Spleen (tissue), 11 donors: ENCODE data around the gene MASP2. TPM values are rescaled to one million over a fixed set of nuclear protein-coding genes. Genes with fewer than 3 reads are reported as not detected.
"Not testable (repeated sequence)": the region's sequence is repeated elsewhere in the genome, so short reads cannot be mapped to it uniquely, and the experiment has no call there.

Experiments
- DNase-seq: peaks from one replicate; pipeline ENCODE4 v3.0.0-alpha.2; 2020
- H3K27ac ChIP-seq, 8 donors: fragments of 200-600 bp; sonication (generic) in 7 of 8; 1 replicate in 4 of 8; 2 replicates in 4 of 8; pipeline versions ENCODE4 v1.5.0 to v1.8.0; 2016 to 2021; ENCODE audit warnings: inconsistent platforms in 4 of 8, mild to moderate bottlenecking in 4 of 8, moderate library complexity in 1 of 8
- H3K27me3 ChIP-seq, 7 donors: fragments of 200-600 bp; sonication (generic) in 6 of 7; replicated peaks in 1 of 7; 1 replicate in 4 of 7; 2 replicates in 3 of 7; pipeline versions ENCODE4 v1.5.0 to v1.8.0; 2016 to 2021; ENCODE audit warnings: inconsistent platforms in 3 of 7, mild to moderate bottlenecking in 1 of 7
- H3K36me3 ChIP-seq, 6 donors: fragments of 200-600 bp; sonication (generic) in 5 of 6; 1 replicate in 4 of 6; 2 replicates in 2 of 6; pipeline versions ENCODE4 v1.5.0 to v1.8.0; 2016 to 2021; ENCODE audit warnings: inconsistent platforms in 2 of 6
- H3K4me1 ChIP-seq, 6 donors: fragments of 200-600 bp; sonication (generic) in 5 of 6; 1 replicate in 3 of 6; 2 replicates in 3 of 6; pipeline versions ENCODE4 v1.5.0 to v1.8.0; 2016 to 2021; ENCODE audit warnings: inconsistent platforms in 3 of 6
- H3K4me3 ChIP-seq, 8 donors: fragments of 200-600 bp; sonication (generic) in 7 of 8; 1 replicate in 4 of 8; 2 replicates in 4 of 8; pipeline versions ENCODE4 v1.5.0 to v1.8.0; 2016 to 2021; ENCODE audit warnings: inconsistent platforms in 4 of 8, mild to moderate bottlenecking in 4 of 8, moderate library complexity in 2 of 8
- H3K9me3 ChIP-seq, 8 donors: fragments of 200-600 bp; sonication (generic) in 7 of 8; 1 replicate in 4 of 8; 2 replicates in 4 of 8; pipeline versions ENCODE4 v1.5.0 to v1.8.0; 2016 to 2021; ENCODE audit warnings: inconsistent platforms in 4 of 8
- POLR2A ChIP-seq, 3 donors: fragments of 450-650 bp; IDR thresholded peaks; one replicate each; pipeline ENCODE4 v1.5.1; 2017; ENCODE audit warnings: antibody characterized with exemption in 3 of 3, mild to moderate bottlenecking in 1 of 3
- POLR2AphosphoS5 ChIP-seq, 3 donors: sonication (generic); formaldehyde crosslinking; IDR thresholded peaks; one replicate each; pipeline ENCODE4 v1.5.1; 2017; ENCODE audit warnings: antibody characterized with exemption in 3 of 3
- WGBS, 5 donors: extraction: QIAGEN DNeasy Blood & Tissue Kit in 3 of 5; methylation state at CpG; one replicate each; pipeline versions ENCODE4 v1.1.5 to v1.1.7; 2013 to 2018; 5-methylcytosine and 5-hydroxymethylcytosine counted together
- intact Hi-C: fragments of 100-400 bp; cut with DNase I; formaldehyde crosslinking; loops from one replicate; pipeline ENCODE4 v1.15.0; 2023; ENCODE audit warnings: low total_unique reads
- polyA plus RNA-seq, 3 donors: library from polyadenylated mRNA; stranded (reverse); fragments of 200-250 nt; gene quantifications; one replicate each; pipeline ENCODE4 v1.2.1, GENCODE V29; 2013
- total RNA-seq, 7 donors: library from RNA; depleted of rRNA in 3 of 7; stranded (reverse); fragments of >200 nt in 3 of 7; fragmentation: NEBNext Ultra II Directional in 4 of 7; extraction: Animal tissue kit (Norgen Biotek cat#: 25700) in 4 of 7; gene quantifications; one replicate each; pipeline versions ENCODE4 v1.1.0 to v1.2.1, GENCODE V29; 2016 to 2021
- TF ChIP-seq, protein P1 (sequence below), 11 experiments: fragments of 200-600 bp in 7 of 11; fragments of 450-650 bp in 4 of 11; sonication (generic) in 4 of 11; IDR thresholded peaks in 8 of 11; conservative IDR thresholded peaks in 3 of 11; 1 replicate in 7 of 11; 2 replicates in 4 of 11; pipeline versions ENCODE4 v1.4.0 to v1.8.0; 2016 to 2021; ENCODE audit warnings: antibody characterized with exemption in 11 of 11, inconsistent platforms in 4 of 11, mild to moderate bottlenecking in 1 of 11
- donor health status: healthy with polysubstance abuse.
- donor health status: DM: no; HTN: no; CAD: no; lungs with moderate emphysema.
- donor health status: DM: no; HTN: no; CAD: no.
- donor health status: Bipolar disorder and iron deficiency.
- donor health status: healthy.
- donor health status: DM: no; HTN: no; CAD: no.
- donor health status: DM: yes; HTN: yes; CAD: no.

MASP2 gene
- total and polyA plus RNA-seq, 10 donors, result 0.06 TPM; not detected in 9

DNA sequence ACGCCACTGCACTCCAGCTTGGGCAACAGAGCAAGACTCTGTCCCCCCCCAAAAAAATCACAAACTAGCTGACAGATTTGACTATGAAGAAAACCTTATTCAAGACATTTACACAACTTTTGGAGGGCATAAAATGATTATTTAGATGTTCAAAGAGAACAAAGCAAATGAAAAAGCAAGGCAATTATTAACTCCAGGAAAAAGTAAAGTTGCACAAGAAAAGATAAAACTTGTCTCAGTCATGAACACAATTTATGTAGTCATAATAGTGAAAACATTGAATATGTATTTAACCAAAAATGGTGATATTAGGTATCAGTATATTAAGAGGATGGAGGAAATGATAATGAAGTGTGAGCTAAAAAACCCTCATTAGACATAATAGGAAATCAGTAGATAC is 46.5 kb downstream of the MASP2 start:
- Histone ChIP-seq H3K4me3 (no peak overlapping the region), H3K27me3 (no peaks in the 10 kb centered on the region), H3K9me3 (peaks cover 0 to 19% (median 14%) of the 10 kb centered on the region in 8 donors), H3K4me1 (no peaks in the 10 kb centered on the region), H3K36me3 (no peaks in the 10 kb centered on the region), H3K27ac (no peak overlapping the region)
- TF ChIP-seq POLR2AphosphoS5 (IDR thresholded peaks at IDR 0.05) (no peak), POLR2A (IDR thresholded peaks at IDR 0.05) (no peak)
- TF ChIP-seq, protein P1, sequence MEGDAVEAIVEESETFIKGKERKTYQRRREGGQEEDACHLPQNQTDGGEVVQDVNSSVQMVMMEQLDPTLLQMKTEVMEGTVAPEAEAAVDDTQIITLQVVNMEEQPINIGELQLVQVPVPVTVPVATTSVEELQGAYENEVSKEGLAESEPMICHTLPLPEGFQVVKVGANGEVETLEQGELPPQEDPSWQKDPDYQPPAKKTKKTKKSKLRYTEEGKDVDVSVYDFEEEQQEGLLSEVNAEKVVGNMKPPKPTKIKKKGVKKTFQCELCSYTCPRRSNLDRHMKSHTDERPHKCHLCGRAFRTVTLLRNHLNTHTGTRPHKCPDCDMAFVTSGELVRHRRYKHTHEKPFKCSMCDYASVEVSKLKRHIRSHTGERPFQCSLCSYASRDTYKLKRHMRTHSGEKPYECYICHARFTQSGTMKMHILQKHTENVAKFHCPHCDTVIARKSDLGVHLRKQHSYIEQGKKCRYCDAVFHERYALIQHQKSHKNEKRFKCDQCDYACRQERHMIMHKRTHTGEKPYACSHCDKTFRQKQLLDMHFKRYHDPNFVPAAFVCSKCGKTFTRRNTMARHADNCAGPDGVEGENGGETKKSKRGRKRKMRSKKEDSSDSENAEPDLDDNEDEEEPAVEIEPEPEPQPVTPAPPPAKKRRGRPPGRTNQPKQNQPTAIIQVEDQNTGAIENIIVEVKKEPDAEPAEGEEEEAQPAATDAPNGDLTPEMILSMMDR (IDR thresholded peaks at IDR 0.05 in 8 of 11, conservative IDR thresholded peaks at IDR 0.05 in 3 of 11), result no peak
- 73 to 100% (median 93%) methylated on average over 1 of the region's 1 CpG for WGBS, 5 donors
- DNase-seq, result no peak
- intact Hi-C loops, result no loop called here

DNA sequence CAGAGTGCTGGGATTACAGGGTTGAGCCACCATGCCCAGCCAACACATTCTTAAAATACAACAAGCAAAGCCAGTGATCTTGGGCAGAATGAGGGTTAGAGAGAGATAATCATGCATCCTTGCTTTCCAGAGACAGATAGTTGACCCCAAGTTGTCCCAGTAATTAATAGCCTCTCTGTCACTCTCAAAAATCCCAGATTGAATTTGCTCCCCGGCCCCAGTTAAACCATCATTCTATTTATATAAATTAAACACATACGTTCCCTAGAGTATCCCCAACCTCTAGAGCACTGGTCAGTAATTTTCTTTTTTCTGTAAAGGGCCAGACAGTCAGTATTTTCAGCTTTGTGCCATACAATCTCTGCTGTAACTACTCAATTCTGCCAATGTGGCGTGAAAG is 50.9 kb downstream of the MASP2 start:
- DNase-seq, result no peak
- no peaks in the 10 kb centered on the region for H3K27me3 ChIP-seq
- no peak overlapping the region for H3K4me3 ChIP-seq
- intact Hi-C loops, result no loop called here
- no peak overlapping the region for H3K27ac ChIP-seq
- WGBS, 5 donors, result 86 to 96% (median 90%) methylated on average over 3 of the region's 3 CpGs
- TF ChIP-seq POLR2A (IDR thresholded peaks at IDR 0.05) (no peak), POLR2AphosphoS5 (IDR thresholded peaks at IDR 0.05) (no peak)
- TF ChIP-seq, protein P1 (IDR thresholded peaks at IDR 0.05 in 8 of 11, conservative IDR thresholded peaks at IDR 0.05 in 3 of 11), result no peak
- no peaks in the 10 kb centered on the region for H3K36me3 ChIP-seq
- peaks cover 0 to 17% (median 13%) of the 10 kb centered on the region in 8 donors for H3K9me3 ChIP-seq
- no peaks in the 10 kb centered on the region for H3K4me1 ChIP-seq

DNA sequence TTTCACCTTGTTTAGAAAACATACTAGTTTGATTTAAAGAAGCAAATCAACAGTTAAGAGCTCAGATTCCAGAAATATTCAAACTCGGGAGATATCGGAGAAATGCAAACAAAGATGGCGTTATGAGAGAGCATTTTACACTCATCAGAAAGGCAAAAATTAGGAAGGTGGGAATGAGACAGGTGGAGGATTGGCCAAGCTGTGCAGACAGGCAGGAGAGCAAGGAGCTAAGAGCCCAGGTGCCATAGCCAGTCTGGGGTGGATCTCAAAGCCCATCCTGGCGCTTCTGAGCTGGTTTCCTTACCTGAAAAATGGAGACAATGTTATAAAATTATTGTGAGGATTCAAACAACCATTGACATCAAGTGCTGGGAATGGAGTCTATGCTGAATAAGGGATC is 54.2 kb downstream of the MASP2 start:
- H3K4me1 ChIP-seq, result no peaks in the 10 kb centered on the region
- no peak for DNase-seq
- intact Hi-C loops, result no loop called here
- no peak for TF ChIP-seq POLR2AphosphoS5 (IDR thresholded peaks at IDR 0.05)
- TF ChIP-seq, protein P1 (IDR thresholded peaks at IDR 0.05 in 8 of 11, conservative IDR thresholded peaks at IDR 0.05 in 3 of 11), result no peak
- TF ChIP-seq POLR2A (IDR thresholded peaks at IDR 0.05), result no peak
- no peak overlapping the region for H3K4me3 ChIP-seq
- H3K36me3 ChIP-seq, result no peaks in the 10 kb centered on the region
- H3K27ac ChIP-seq, result no peak overlapping the region
- H3K27me3 ChIP-seq, result no peaks in the 10 kb centered on the region
- H3K9me3 ChIP-seq, result no peaks in the 10 kb centered on the region
- WGBS, 5 donors, result 80 to 93% (median 89%) methylated on average over 4 of the region's 4 CpGs

DNA sequence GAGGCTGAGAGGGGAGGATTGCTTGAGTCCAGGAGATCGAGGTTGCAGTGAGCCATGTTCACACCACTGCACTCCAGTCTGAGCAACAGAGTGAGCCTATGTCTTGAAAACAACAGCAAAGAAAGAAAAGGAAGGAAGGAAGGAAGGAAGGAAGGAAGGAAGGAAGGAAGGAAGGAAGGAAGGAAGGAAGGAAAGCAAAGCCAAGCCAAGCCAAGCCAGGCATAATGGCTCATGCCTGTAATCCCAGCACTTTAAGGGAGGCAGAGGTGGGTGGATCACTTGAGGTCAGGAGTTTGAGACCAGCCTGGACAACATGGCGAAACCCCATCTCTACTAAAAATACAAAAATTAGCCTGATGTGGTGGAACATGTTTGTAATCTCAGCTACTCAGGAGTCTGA is 55.0 kb downstream of the MASP2 start:
- WGBS, 5 donors, result 83 to 100% (median 89%) methylated on average over 2 of the region's 2 CpGs
- H3K27me3 ChIP-seq, H3K4me1 ChIP-seq, intact Hi-C loops, H3K36me3 ChIP-seq, H3K9me3 ChIP-seq, DNase-seq, H3K27ac ChIP-seq, H3K4me3 ChIP-seq: not testable (repeated sequence)

DNA sequence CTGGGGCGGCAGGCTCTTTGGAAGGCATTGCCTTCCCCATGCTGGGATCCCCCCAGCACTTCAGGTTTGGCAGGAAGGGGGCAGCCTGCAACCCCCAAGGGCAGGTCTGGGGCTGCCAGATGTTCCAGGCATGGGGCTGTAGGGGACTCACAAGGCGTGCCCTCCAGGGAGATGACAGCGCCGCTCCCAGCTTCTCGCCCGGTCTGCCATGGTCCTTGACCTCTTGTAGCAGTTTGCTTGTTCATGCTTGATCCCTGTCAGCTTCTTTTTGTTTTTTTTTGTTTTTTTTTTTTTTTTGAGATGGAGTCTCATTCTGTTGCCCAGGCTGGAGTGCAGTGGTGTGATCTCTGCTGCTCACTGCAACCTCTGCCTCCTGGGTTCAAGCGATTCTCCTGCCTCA is 56.2 kb downstream of the MASP2 start:
- Histone ChIP-seq H3K36me3 (no peaks in the 10 kb centered on the region), H3K9me3 (no peaks in the 10 kb centered on the region), H3K4me1 (no peaks in the 10 kb centered on the region), H3K27ac (no peak overlapping the region), H3K4me3 (no peak overlapping the region), H3K27me3 (no peaks in the 10 kb centered on the region)
- 80 to 97% (median 87%) methylated on average over 7 of the region's 7 CpGs for WGBS, 5 donors
- TF ChIP-seq POLR2AphosphoS5 (IDR thresholded peaks at IDR 0.05) (no peak), POLR2A (IDR thresholded peaks at IDR 0.05) (no peak)
- TF ChIP-seq, protein P1 (IDR thresholded peaks at IDR 0.05 in 8 of 11, conservative IDR thresholded peaks at IDR 0.05 in 3 of 11), result no peak
- no peak for DNase-seq
- intact Hi-C loops, result no loop called here

DNA sequence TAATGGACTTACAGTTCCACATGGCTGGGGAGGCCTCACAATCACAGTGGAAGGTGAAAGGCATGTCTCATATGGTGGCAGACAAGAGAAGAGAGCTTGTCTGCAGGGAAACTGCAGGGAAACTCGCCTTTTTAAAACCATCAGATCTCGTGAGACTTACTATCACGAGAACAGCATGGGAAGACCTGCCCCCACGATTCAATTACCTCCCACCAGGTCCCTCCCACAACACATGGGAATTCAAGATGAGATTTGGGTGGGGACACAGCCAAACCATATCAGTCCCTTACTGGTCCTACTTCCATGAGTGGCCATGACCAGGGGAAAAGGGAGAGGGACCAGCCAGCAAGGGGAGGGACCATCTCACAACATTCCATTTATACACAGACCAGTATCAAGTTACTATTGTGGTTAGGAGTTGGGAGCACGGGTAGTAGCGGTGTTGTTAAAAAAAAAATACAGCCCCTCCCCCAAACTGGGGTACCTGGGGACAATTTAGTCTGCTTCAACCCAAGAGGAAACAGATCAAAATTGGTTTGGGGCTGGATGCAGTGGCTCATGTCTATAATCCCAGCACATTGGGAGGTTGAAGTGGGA is 57.0 kb downstream of the MASP2 start:
- H3K9me3 ChIP-seq, H3K4me1 ChIP-seq, H3K27me3 ChIP-seq, intact Hi-C loops, H3K36me3 ChIP-seq, H3K27ac ChIP-seq, H3K4me3 ChIP-seq, DNase-seq: not testable (repeated sequence)
- WGBS, 5 donors, result 84 to 92% (median 87%) methylated on average over 6 of the region's 6 CpGs
